Fibroblast of lung (primary cell): ENCODE data around the gene PAPPA. TPM values are rescaled to one million over a fixed set of nuclear protein-coding genes. Genes with fewer than 3 reads are reported as not detected.

Experiments
- DNase-seq, 2 donors: peaks; one replicate each; pipeline versions ENCODE4 v3.0.0 to v3.0.0-alpha.2; 2010; ENCODE audit warnings: low read depth in 2 of 2
- H2AFZ ChIP-seq: 2 replicates; pipeline ENCODE4 v1.5.1; 2012; ENCODE audit warnings: low read length, control low read depth, inconsistent platforms
- H3K27ac ChIP-seq: 2 replicates; pipeline ENCODE4 v1.5.1; 2011; ENCODE audit warnings: low read length, control low read depth; ENCODE audit not compliant: insufficient read depth
- H3K27me3 ChIP-seq: 2 replicates; pipeline ENCODE4 v1.5.1; 2011; ENCODE audit warnings: mild to moderate bottlenecking, low read length; ENCODE audit not compliant: control insufficient read depth, insufficient read depth
- H3K36me3 ChIP-seq: 2 replicates; pipeline ENCODE4 v1.5.1; 2011; ENCODE audit warnings: low read length; ENCODE audit not compliant: control insufficient read depth, insufficient read depth
- H3K4me1 ChIP-seq: 2 replicates; pipeline ENCODE4 v1.5.1; 2011; ENCODE audit warnings: low read length; ENCODE audit not compliant: control insufficient read depth, insufficient read depth; ENCODE audit errors: extremely low read depth
- H3K4me2 ChIP-seq: 2 replicates; pipeline ENCODE4 v1.5.1; 2011; ENCODE audit warnings: low read length, control low read depth; ENCODE audit not compliant: insufficient read depth; ENCODE audit errors: extremely low read depth
- H3K4me3 ChIP-seq, 4 experiments: fragments of 200-600 bp in 1 of 4; sonication (generic) in 1 of 4; replicated peaks in 1 of 4; 2 replicates each; pipeline ENCODE4 v1.5.1; 2011 to 2016; ENCODE audit warnings: low read length in 4 of 4, low read depth in 3 of 4, mild to moderate bottlenecking in 3 of 4, control low read depth in 2 of 4, inconsistent platforms in 1 of 4, mixed read lengths in 1 of 4; ENCODE audit not compliant: insufficient read depth in 1 of 4; ENCODE audit errors: control extremely low read depth in 1 of 4
- H3K79me2 ChIP-seq: 2 replicates; pipeline ENCODE4 v1.5.1; 2012; ENCODE audit warnings: mild to moderate bottlenecking, low read length, inconsistent platforms; ENCODE audit not compliant: control insufficient read depth, insufficient read depth
- H3K9ac ChIP-seq: 2 replicates; pipeline ENCODE4 v1.5.1; 2011; ENCODE audit warnings: mild to moderate bottlenecking, low read length, control low read depth; ENCODE audit not compliant: insufficient read depth
- H3K9me3 ChIP-seq: 2 replicates; pipeline ENCODE4 v1.5.1; 2012; ENCODE audit warnings: low read depth, low read length; ENCODE audit not compliant: control insufficient read depth, insufficient read depth
- H4K20me1 ChIP-seq: 2 replicates; pipeline ENCODE4 v1.5.1; 2011; ENCODE audit warnings: low read length; ENCODE audit not compliant: control insufficient read depth, insufficient read depth; ENCODE audit errors: extremely low read depth
- EZH2 ChIP-seq: IDR thresholded peaks from 2 replicates; pipeline ENCODE4 v1.5.1; 2012; ENCODE audit warnings: low read length, control low read depth, mild to moderate bottlenecking; ENCODE audit errors: missing control alignments
- polyA minus RNA-seq: library from RNA; depleted of rRNA, polyadenylated mRNA; stranded (reverse); fragments of >200 nt; gene quantifications from 2 replicates; pipeline ENCODE4 v1.2.3, GENCODE V29; 2011; ENCODE audit warnings: low replicate concordance
- polyA plus RNA-seq, 2 donors: library from polyadenylated mRNA; depleted of rRNA in 1 of 2; stranded (reverse) in 1 of 2; unstranded in 1 of 2; fragments of >200 nt; gene quantifications; 2 replicates each; pipeline ENCODE4 v1.2.1, GENCODE V29; 2011 to 2012; ENCODE audit warnings: missing spikeins in 1 of 2
- total RNA-seq: library from RNA; depleted of rRNA; stranded (reverse); fragments of >200 nt; gene quantifications from 2 replicates; pipeline ENCODE4 v1.2.1, GENCODE V29; 2014
- TF ChIP-seq, protein P1 (sequence below), 2 donors: IDR thresholded peaks in 1 of 2; conservative IDR thresholded peaks in 1 of 2; 1 replicate in 1 of 2; 2 replicates in 1 of 2; pipeline ENCODE4 v1.5.1; 2011 to 2012; ENCODE audit warnings: low read length in 2 of 2, control low read depth in 1 of 2, inconsistent platforms in 1 of 2, low read depth in 1 of 2, mild to moderate bottlenecking in 1 of 2

The PAPPA gene, protein sequence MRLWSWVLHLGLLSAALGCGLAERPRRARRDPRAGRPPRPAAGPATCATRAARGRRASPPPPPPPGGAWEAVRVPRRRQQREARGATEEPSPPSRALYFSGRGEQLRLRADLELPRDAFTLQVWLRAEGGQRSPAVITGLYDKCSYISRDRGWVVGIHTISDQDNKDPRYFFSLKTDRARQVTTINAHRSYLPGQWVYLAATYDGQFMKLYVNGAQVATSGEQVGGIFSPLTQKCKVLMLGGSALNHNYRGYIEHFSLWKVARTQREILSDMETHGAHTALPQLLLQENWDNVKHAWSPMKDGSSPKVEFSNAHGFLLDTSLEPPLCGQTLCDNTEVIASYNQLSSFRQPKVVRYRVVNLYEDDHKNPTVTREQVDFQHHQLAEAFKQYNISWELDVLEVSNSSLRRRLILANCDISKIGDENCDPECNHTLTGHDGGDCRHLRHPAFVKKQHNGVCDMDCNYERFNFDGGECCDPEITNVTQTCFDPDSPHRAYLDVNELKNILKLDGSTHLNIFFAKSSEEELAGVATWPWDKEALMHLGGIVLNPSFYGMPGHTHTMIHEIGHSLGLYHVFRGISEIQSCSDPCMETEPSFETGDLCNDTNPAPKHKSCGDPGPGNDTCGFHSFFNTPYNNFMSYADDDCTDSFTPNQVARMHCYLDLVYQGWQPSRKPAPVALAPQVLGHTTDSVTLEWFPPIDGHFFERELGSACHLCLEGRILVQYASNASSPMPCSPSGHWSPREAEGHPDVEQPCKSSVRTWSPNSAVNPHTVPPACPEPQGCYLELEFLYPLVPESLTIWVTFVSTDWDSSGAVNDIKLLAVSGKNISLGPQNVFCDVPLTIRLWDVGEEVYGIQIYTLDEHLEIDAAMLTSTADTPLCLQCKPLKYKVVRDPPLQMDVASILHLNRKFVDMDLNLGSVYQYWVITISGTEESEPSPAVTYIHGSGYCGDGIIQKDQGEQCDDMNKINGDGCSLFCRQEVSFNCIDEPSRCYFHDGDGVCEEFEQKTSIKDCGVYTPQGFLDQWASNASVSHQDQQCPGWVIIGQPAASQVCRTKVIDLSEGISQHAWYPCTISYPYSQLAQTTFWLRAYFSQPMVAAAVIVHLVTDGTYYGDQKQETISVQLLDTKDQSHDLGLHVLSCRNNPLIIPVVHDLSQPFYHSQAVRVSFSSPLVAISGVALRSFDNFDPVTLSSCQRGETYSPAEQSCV (N-terminal part only)
- 33.4 and 45.7 TPM in 2 replicates for total RNA-seq
- polyA plus RNA-seq = 5.0 and 8.8 TPM in 2 replicates
- 3.0 and 6.5 TPM in 2 replicates for polyA plus RNA-seq (2012)
- 21.7 and 27.5 TPM in 2 replicates for polyA minus RNA-seq

DNA sequence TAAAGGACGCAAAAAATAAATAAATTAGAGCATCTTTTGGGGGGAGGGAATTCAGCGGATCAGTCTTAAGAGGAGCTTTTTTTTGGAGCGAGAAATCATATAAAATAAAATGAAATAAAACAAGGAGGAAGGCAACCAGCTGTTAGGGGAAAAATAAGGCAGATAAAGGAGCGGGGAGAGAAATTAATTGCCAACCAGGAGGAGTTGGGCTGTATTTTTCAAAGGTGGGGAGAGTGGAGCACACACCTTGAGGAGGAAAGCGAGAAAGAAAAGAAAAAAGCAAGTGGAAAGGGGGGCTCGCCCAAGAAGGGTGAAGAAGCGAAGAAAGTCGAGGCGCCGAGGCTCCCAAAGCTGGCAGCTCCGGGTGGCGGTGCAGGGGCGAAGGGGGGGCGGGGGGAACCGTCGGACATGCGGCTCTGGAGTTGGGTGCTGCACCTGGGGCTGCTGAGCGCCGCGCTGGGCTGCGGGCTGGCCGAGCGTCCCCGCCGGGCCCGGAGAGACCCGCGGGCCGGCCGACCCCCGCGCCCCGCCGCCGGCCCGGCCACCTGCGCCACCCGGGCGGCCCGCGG, at the start of gene PAPPA:
TSS of gene PAPPA (plus strand) at position 27 of the 569 bp plus-strand sequence. CDS start at position 409, 382 bp downstream.
- H3K9ac ChIP-seq = peak within 1 kb of the TSS; percentile 74
- peaks cover 16% of the 10 kb centered on the region for H3K4me1 ChIP-seq
- H3K27ac ChIP-seq = peak within 1 kb of the TSS; percentile 89
- H4K20me1 ChIP-seq = no peaks in the 10 kb centered on the region
- H3K4me3 ChIP-seq = peak within 1 kb of the TSS; percentile 78 to 94 (median 82)
- no peaks in the 10 kb centered on the region for H3K27me3 ChIP-seq
- H3K9me3 ChIP-seq = no peaks in the 10 kb centered on the region
- H3K79me2 ChIP-seq = peaks cover 4% of the 10 kb centered on the region
- DNase-seq = no peak
- TF ChIP-seq EZH2 = no peak
- TF ChIP-seq, protein P1, sequence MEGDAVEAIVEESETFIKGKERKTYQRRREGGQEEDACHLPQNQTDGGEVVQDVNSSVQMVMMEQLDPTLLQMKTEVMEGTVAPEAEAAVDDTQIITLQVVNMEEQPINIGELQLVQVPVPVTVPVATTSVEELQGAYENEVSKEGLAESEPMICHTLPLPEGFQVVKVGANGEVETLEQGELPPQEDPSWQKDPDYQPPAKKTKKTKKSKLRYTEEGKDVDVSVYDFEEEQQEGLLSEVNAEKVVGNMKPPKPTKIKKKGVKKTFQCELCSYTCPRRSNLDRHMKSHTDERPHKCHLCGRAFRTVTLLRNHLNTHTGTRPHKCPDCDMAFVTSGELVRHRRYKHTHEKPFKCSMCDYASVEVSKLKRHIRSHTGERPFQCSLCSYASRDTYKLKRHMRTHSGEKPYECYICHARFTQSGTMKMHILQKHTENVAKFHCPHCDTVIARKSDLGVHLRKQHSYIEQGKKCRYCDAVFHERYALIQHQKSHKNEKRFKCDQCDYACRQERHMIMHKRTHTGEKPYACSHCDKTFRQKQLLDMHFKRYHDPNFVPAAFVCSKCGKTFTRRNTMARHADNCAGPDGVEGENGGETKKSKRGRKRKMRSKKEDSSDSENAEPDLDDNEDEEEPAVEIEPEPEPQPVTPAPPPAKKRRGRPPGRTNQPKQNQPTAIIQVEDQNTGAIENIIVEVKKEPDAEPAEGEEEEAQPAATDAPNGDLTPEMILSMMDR (conservative IDR thresholded peaks at IDR 0.05 in 1 of 2, IDR thresholded peaks at IDR 0.05 in 1 of 2; ENCODE audit: low read depth in 1 of 2, low read length in 2 of 2) = no peak
- peak within 1 kb of the TSS; percentile 84 for H2AFZ ChIP-seq
- H3K36me3 ChIP-seq = no peaks in the 10 kb centered on the region
- peak within 1 kb of the TSS; percentile 99 for H3K4me2 ChIP-seq

DNA sequence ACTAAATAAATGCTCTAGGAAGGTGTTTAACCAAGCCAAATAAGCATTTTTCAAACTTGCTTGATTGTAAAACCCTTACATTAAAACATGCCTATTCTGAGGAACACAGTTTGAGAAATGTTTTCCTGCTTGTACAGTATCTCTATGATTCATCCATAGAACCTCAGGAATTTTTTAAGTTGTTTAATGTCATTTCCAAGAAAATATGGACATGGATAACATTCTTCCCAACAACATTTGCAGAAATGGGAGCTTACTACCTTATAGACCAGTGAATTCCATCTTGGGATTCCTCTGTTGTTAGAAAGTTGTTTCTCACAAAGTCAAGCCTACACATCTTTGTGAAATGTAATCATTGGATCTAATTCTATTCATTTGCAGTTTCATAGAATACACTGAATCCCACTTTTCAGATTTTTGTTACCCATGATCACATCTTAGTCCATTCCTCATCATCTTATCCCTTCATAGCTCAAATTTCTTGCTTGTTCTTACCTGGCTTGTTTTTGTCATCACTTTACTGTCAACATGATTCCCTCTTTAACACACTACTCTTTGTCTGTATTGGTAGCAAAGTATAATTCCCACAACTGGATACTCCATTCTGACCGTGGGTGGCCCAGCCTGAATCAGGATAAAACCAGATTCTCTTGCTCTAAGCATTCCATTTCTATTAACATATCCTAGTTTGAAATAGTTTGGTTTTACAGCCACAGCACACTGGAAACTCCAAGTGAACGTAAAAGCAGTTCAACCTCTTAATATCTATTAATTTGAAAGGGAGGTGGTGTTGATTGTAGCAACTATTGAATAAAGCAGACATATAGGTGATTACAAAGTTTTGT, 49.4 kb upstream of the PAPPA start:
- Histone ChIP-seq H3K27me3 (no peaks in the 10 kb centered on the region), H3K79me2 (no peaks in the 10 kb centered on the region), H2AFZ (no peak overlapping the region), H3K9me3 (no peaks in the 10 kb centered on the region), H3K9ac (no peak overlapping the region), H3K4me2 (no peak overlapping the region), H4K20me1 (no peaks in the 10 kb centered on the region), H3K36me3 (no peaks in the 10 kb centered on the region), H3K27ac (no peak overlapping the region), H3K4me3 (no peak overlapping the region), H3K4me1 (peaks cover 3% of the 10 kb centered on the region)
- peak in 1 of 2 donors; percentile 71 for DNase-seq
- no peak for TF ChIP-seq EZH2
- TF ChIP-seq, protein P1 (conservative IDR thresholded peaks at IDR 0.05 in 1 of 2, IDR thresholded peaks at IDR 0.05 in 1 of 2; ENCODE audit: low read depth in 1 of 2, low read length in 2 of 2) = no peak
